Body of pancreas (tissue), 4 donors: ENCODE results near the gene CACNA1C. TPM values are rescaled to one million over a fixed set of nuclear protein-coding genes. Genes with fewer than 3 reads are reported as not detected.

Experiments used
- ATAC-seq: fragments of 150-250 bp; one replicate; pipeline ENCODE4 v1.9.1; 2016
- DNase-seq, 4 donors: peaks; one replicate each; pipeline ENCODE4 v3.0.0-alpha.2; 2019
- H3K27ac ChIP-seq, 4 donors: fragments of 200-600 bp; sonication (generic); 1 replicate in 3 of 4; 2 replicates in 1 of 4; pipeline versions ENCODE4 v1.5.1 to v1.6.1; 2016 to 2019; ENCODE audit warnings: mild to moderate bottlenecking in 1 of 4, mixed read lengths in 1 of 4, moderate library complexity in 1 of 4
- H3K27me3 ChIP-seq, 2 donors: fragments of 200-600 bp; sonication (generic); one replicate each; pipeline ENCODE4 v1.6.0; 2016; ENCODE audit warnings: mild to moderate bottlenecking in 1 of 2
- H3K36me3 ChIP-seq, 2 donors: fragments of 200-600 bp; sonication (generic); replicated peaks in 1 of 2; 2 replicates each; pipeline ENCODE4 v1.5.1; 2016; ENCODE audit warnings: low read depth in 2 of 2; ENCODE audit not compliant: insufficient read depth in 1 of 2
- H3K4me1 ChIP-seq: fragments of 200-600 bp; sonication (generic); one replicate; pipeline ENCODE4 v1.6.0; 2016
- H3K4me3 ChIP-seq, 2 donors: fragments of 200-600 bp; sonication (generic); 1 replicate in 1 of 2; 2 replicates in 1 of 2; pipeline ENCODE4 v1.5.1; 2016 to 2019
- H3K9me3 ChIP-seq, 3 donors: fragments of 200-600 bp; sonication (generic); 1 replicate in 2 of 3; 2 replicates in 1 of 3; pipeline ENCODE4 v1.5.1; 2016
- POLR2A ChIP-seq, 3 donors: fragments of 450-650 bp; IDR thresholded peaks; one replicate each; pipeline ENCODE4 v1.6.1; 2016; ENCODE audit warnings: antibody characterized with exemption in 3 of 3, mild to moderate bottlenecking in 2 of 3
- WGBS, 2 donors: methylation state at CpG; one replicate each; pipeline ENCODE4 v1.1.5; 2017; 5-methylcytosine and 5-hydroxymethylcytosine counted together
- intact Hi-C: fragments of 100-400 bp; cut with DNase I; formaldehyde crosslinking; loops from one replicate; pipeline ENCODE4 v1.15.1; 2023
- total RNA-seq, 2 donors: library from RNA; depleted of rRNA; stranded (reverse); fragments of >200 nt; gene quantifications; one replicate each; pipeline ENCODE4 v1.1.0, GENCODE V29; 2016
- TF ChIP-seq, protein P1 (sequence below), 7 experiments: fragments of 450-650 bp in 4 of 7; fragments of 200-600 bp in 3 of 7; sonication (generic) in 3 of 7; IDR thresholded peaks; one replicate each; pipeline ENCODE4 v1.5.1; 2016 to 2019; ENCODE audit warnings: antibody characterized with exemption in 7 of 7

The CACNA1C gene
- total RNA-seq, 2 donors from 2014 or later = 2.3 to 4.4 TPM

GRCh38 chr12:2138294-2138693 is 85.5 kb downstream of the CACNA1C start:
- Histone ChIP-seq H3K4me1 (no peaks in the 10 kb centered on the region), H3K27ac (no peak overlapping the region), H3K9me3 (no peaks in the 10 kb centered on the region), H3K36me3 (no peaks in the 10 kb centered on the region), H3K27me3 (no peaks in the 10 kb centered on the region), H3K4me3 (no peak overlapping the region)
- intact Hi-C loops = no loop called here
- 79 to 90% methylated on average over 10 of the region's 10 CpGs for WGBS, 2 donors
- TF ChIP-seq, protein P1, sequence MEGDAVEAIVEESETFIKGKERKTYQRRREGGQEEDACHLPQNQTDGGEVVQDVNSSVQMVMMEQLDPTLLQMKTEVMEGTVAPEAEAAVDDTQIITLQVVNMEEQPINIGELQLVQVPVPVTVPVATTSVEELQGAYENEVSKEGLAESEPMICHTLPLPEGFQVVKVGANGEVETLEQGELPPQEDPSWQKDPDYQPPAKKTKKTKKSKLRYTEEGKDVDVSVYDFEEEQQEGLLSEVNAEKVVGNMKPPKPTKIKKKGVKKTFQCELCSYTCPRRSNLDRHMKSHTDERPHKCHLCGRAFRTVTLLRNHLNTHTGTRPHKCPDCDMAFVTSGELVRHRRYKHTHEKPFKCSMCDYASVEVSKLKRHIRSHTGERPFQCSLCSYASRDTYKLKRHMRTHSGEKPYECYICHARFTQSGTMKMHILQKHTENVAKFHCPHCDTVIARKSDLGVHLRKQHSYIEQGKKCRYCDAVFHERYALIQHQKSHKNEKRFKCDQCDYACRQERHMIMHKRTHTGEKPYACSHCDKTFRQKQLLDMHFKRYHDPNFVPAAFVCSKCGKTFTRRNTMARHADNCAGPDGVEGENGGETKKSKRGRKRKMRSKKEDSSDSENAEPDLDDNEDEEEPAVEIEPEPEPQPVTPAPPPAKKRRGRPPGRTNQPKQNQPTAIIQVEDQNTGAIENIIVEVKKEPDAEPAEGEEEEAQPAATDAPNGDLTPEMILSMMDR (IDR thresholded peaks at IDR 0.05) = no peak
- DNase-seq = no peak
- ATAC-seq = no peak

DNA sequence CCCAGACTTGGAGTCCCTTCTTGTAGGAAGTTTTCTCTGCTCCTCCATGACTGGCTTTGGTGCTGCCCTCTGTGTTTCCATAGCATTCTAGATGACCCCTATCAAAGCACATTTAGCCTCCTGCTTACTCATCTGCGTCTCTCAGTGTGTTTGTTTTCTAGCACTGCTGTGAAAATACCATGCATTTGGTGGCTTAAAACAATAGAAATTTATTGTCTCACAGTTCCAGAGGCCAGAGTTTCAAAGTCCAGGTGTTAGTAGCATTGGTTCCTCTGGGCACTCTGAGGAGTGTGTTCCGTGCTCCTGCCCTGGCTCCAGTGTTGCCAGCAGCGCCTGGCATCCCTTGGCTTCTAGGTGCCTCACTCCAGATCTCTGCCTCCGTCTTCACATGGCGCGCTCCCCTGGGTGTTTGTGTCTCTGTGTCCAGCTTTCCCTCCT is 86.1 kb downstream of the CACNA1C start:
- ATAC-seq (no peak), DNase-seq (no peak)
- no peaks in the 10 kb centered on the region for H3K36me3 ChIP-seq
- WGBS, 2 donors = 84 to 86% methylated on average over 6 of the region's 6 CpGs
- H3K27ac ChIP-seq = no peak overlapping the region
- H3K4me1 ChIP-seq = no peaks in the 10 kb centered on the region
- no peaks in the 10 kb centered on the region for H3K9me3 ChIP-seq
- no peak overlapping the region for H3K4me3 ChIP-seq
- TF ChIP-seq POLR2A (IDR thresholded peaks at IDR 0.05) = no peak
- TF ChIP-seq, protein P1 (IDR thresholded peaks at IDR 0.05) = no peak
- H3K27me3 ChIP-seq = no peaks in the 10 kb centered on the region
- intact Hi-C loops = no loop called here

- 85 to 88% methylated on average over 4 to 10 of the region's 10 CpGs for WGBS, 2 donors
- Histone ChIP-seq H3K27ac (no peak overlapping the region), H3K9me3 (no peaks in the 10 kb centered on the region), H3K36me3 (no peaks in the 10 kb centered on the region), H3K27me3 (no peaks in the 10 kb centered on the region), H3K4me3 (no peak overlapping the region), H3K4me1 (no peaks in the 10 kb centered on the region)
- TF ChIP-seq, protein P1 (IDR thresholded peaks at IDR 0.05) = no peak
- TF ChIP-seq POLR2A (IDR thresholded peaks at IDR 0.05) = no peak
- intact Hi-C loops = no loop called here
- DNase-seq (no peak), ATAC-seq (no peak)
These were observed 86.9 kb downstream of the CACNA1C start for GRCh38 chr12:2139651-2140050.

GRCh38 chr12:2140858-2141519 is 88.2 kb downstream of the CACNA1C start:
- DNase-seq (no peak), ATAC-seq (no peak)
- 65 to 71% methylated on average over 8 to 9 of the region's 9 CpGs for WGBS, 2 donors
- no peaks in the 10 kb centered on the region for H3K4me1 ChIP-seq
- H3K27me3 ChIP-seq = no peaks in the 10 kb centered on the region
- TF ChIP-seq POLR2A (IDR thresholded peaks at IDR 0.05) = no peak
- TF ChIP-seq, protein P1 (IDR thresholded peaks at IDR 0.05) = no peak
- H3K4me3 ChIP-seq = no peak overlapping the region
- intact Hi-C loops = no loop called here
- H3K9me3 ChIP-seq = no peaks in the 10 kb centered on the region
- H3K36me3 ChIP-seq = no peaks in the 10 kb centered on the region
- no peak overlapping the region for H3K27ac ChIP-seq

DNA sequence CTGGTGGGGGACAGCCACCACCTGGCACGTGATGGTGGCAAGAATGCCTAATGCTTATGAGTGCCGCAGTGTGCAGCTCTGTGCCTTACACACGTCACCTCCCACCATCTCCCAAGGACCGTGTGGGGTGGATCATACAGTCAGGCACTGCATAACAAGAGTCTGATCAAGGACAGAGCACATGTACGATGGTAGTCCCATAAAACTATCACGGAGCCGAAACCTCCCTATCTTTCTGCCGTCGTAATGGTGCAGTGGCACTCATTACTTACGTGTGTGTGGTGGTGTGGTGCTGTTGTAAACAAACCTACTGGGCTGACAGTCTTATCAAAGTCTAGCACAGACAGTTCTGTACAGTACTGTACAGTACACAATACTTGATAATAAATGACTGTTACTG is 89.3 kb downstream of the CACNA1C start:
- intact Hi-C loops = no loop called here
- Histone ChIP-seq H3K9me3 (no peaks in the 10 kb centered on the region), H3K36me3 (no peaks in the 10 kb centered on the region), H3K27me3 (no peaks in the 10 kb centered on the region), H3K4me1 (no peaks in the 10 kb centered on the region), H3K4me3 (no peak overlapping the region), H3K27ac (no peak overlapping the region)
- WGBS, 2 donors = 67 to 71% methylated on average over 10 of the region's 10 CpGs
- TF ChIP-seq, protein P1 (IDR thresholded peaks at IDR 0.05) = no peak
- TF ChIP-seq POLR2A (IDR thresholded peaks at IDR 0.05) = no peak
- ATAC-seq (no peak), DNase-seq (no peak)
